SH-SY5Y (cell line): Measurements from ENCODE around the gene DIAPH1.

Source experiments
- GATA2 ChIP-seq: IDR thresholded peaks from 2 replicates; pipeline ENCODE4 v1.6.1; 2011; ENCODE audit warnings: mild to moderate bottlenecking, low read depth, low read length
- GATA3 ChIP-seq: IDR thresholded peaks from 2 replicates; pipeline ENCODE4 v1.6.1; 2011; ENCODE audit warnings: low read depth, mild to moderate bottlenecking, low read length, moderate library complexity

The DIAPH1 gene

GRCh38 chr5:141608046-141608445 lies 10.8 kb downstream of the DIAPH1 start:
- no peak for TF ChIP-seq GATA2
- TF ChIP-seq GATA3 = no peak

GRCh38 chr5:141605523-141606277 lies 13.1 kb downstream of the DIAPH1 start:
- TF ChIP-seq GATA3 = no peak
- no peak for TF ChIP-seq GATA2

- TF ChIP-seq GATA2 (no peak), GATA3 (no peak)
Measured at GRCh38 chr5:141603923-141604717, 14.7 kb downstream of the DIAPH1 start.

- TF ChIP-seq GATA3 (no peak), GATA2 (no peak)
Measured at GRCh38 chr5:141602606-141603005, 16.2 kb downstream of the DIAPH1 start.

GRCh38 chr5:141598391-141599345 lies 20.1 kb downstream of the DIAPH1 start:
- TF ChIP-seq GATA3 (no peak), GATA2 (no peak)

GRCh38 chr5:141597814-141598213 lies 21.0 kb downstream of the DIAPH1 start:
- no peak for TF ChIP-seq GATA3
- TF ChIP-seq GATA2 = no peak

GRCh38 chr5:141597394-141597793 lies 21.4 kb downstream of the DIAPH1 start:
- TF ChIP-seq GATA3 = no peak
- TF ChIP-seq GATA2 = no peak

- TF ChIP-seq GATA3 (no peak), GATA2 (no peak)
Measured at GRCh38 chr5:141596867-141597266, 21.9 kb downstream of the DIAPH1 start.

- TF ChIP-seq GATA3 (no peak), GATA2 (no peak)
Measured at GRCh38 chr5:141590127-141590526, 28.7 kb downstream of the DIAPH1 start.

GRCh38 chr5:141586246-141586645 lies 32.6 kb downstream of the DIAPH1 start:
- TF ChIP-seq GATA3 (no peak), GATA2 (no peak)

- TF ChIP-seq GATA2 (no peak), GATA3 (no peak)
Measured at GRCh38 chr5:141585594-141585993, 33.2 kb downstream of the DIAPH1 start.

- no peak for TF ChIP-seq GATA2
- no peak for TF ChIP-seq GATA3
Measured at GRCh38 chr5:141574122-141574510, 44.7 kb downstream of the DIAPH1 start.

- TF ChIP-seq GATA3 (no peak), GATA2 (no peak)
Measured at GRCh38 chr5:141573489-141574121, 45.2 kb downstream of the DIAPH1 start.
